HG03378 (cell line): Measurements from ENCODE around the gene DNAH17.

Experiments used
- ATAC-seq: cut with Tn5 transposase; IDR thresholded peaks from one replicate; pipeline ENCODE4 v1.9.1; 2021; ENCODE audit warnings: mild to moderate bottlenecking, moderate library complexity; ENCODE audit not compliant: unreplicated experiment

DNAH17 gene

DNA sequence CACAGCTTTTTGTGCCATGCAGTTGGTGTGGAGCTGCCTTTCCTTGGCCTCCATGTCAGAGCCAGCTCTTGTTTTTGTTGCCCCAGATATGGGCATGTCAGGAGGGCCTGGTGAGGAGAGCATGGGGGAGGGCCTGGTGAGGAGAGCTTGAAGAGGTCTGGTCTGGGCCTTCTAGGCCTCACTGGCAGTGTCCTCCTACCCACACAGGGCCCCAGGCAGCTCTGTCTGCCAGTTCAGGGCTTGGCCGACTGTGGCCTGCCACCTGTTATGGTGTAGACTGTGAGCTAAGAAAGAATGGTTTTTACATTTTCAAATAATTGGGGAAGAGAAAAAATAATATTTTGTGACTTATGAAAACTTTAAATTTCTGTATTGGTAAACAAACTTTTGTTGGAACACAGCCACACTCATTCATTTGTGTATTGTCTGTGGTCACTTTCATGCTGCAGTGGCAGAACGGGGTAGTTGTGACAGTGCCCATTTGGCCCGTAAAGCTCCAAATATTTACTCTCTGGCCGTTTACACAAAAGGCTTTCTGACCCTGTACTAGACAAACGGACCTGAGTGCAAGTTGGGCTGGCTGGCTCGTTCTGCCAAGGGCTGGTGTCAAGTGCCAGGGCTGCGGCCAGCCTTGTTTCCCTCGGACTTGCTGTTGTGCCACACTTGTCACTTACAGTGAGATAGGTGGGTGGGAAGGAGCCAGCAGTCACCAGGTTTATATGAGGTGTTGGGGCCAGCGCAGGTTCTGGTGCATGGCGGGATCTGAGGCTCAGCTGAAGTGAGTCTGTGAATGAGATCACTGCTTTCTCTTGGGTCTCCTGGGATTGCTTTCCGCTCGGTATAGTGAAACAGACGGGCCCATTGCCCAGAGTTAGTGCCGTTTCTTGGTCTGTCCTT, 180.5 kb downstream of the DNAH17 start:
- no peak for ATAC-seq

DNA sequence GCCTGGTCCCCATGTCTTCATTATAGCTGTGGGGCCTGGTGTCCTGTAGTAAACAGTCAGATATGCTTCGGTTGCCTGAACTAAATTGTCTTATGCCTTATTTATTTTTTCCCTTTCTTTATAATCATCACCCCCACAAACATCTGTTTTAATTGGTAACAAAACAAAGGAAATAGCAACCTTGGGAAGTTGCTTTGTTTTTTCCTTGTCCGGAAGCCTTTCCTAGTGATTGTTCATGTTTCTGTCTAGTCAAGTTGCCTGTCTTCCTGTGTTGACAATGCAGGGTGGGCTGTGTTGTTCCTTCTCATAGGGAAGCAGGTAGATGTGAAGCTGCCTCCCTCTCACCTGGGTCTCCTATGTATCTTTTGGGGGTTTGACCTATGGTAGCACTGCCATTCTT, 182.0 kb downstream of the DNAH17 start:
- no peak for ATAC-seq

GRCh38 chr17:78394209-78394608, 183.0 kb downstream of the DNAH17 start:
- ATAC-seq, result no peak

- no peak for ATAC-seq
Observed at GRCh38 chr17:78393575-78393974, 183.6 kb downstream of the DNAH17 start.

DNA sequence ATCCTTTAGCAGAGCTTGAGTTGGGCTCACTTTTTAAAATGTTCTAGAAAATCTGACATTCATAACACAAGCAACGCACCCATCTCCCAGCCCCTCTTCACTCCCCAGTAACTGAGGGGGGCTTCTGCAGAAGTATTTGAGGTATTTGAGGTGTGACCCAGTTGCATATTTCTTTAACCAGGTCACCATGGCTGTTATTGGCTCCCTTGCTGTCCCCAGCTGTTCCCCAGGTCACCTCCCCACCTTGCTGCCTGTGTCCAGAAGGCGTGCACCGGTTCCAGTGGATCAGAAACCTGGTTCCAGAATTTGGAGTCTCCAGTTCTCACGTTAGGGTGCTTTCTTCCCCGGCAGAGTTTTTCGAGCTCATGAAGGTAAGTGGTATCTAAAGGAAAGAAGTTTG, 184.9 kb downstream of the DNAH17 start:
- no peak for ATAC-seq

- ATAC-seq, result no peak
Observed at GRCh38 chr17:78391843-78392242, 185.4 kb downstream of the DNAH17 start.

- no peak for ATAC-seq
Observed at GRCh38 chr17:78391051-78391431, 186.2 kb downstream of the DNAH17 start.

DNA sequence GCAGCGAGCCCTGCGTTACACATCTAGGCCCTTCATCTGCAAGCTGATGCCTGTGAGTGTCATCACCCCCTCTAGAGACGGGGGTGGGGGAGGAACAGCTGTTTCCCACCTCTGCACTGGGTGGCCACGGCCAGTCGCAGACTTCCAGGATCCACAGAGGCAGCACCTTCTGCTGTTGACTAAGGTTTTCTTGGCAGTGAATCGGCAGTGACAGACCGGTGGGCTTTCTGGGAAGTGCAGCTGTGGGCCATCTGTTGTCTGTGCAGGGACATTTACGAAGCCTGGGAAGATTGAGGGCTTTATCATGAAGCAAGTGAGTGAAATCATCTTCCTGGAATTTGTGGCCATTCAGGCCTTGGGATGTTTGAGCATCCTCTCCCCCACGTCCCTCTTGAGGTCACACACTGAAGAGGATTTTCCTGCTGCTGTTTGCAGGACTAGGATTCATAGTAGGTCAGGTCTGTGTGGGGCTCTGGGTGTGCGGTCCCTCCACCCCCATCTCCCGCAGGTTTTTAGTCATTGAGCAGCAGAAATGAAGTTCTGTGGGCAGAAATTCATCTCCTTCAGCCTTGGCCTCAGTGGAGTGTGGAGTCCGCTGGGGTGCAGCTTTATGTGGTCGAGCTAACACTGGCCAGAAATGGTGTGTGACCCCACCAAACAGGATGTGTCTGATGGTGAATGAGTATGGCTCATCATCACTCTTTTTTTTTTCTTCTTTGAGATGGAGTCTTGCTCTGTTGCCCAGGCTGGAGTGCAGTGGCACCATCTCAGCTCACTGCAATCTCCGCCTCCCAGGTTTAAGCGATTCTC, 186.8 kb downstream of the DNAH17 start:
- no peak for ATAC-seq

GRCh38 chr17:78387977-78388941, 188.9 kb downstream of the DNAH17 start:
- ATAC-seq, result no peak

- ATAC-seq, result no peak
Observed at GRCh38 chr17:78384479-78385175, 192.6 kb downstream of the DNAH17 start.

DNA sequence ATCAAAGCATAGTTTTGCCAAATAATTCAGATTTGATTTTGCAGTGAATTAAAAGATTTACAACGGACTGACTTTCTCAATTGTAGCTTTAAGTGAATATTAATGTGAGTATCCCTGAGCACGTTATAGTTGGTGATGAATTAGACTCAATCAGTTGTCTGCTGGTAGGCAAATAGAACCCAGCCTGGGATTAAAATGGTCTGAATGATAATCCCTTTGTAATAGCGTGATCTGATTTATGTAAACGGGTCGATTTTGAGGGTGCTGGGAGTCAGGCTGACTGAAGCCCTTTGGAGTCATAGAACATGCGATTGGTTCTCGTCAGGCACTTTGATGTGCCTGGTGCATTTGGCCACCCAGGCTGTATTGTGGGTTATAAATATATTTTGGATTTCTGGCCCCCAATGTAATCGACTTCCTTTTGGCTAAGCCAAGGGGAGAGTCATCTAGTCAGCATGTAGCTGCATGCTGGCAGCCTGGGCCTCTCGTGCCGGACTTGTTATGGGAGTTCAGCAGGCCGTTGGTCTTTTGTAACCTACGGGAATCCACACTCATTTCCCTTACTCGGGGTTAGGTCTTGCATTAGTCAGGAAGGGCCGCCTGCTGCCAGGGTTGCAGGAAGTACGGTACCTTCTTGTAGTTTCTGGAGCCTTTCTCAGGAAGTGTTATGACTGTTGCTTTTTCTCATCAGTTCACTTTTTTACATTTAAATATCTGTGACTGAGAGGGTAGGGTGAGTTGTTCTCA, 193.3 kb downstream of the DNAH17 start:
- ATAC-seq, result no peak

DNA sequence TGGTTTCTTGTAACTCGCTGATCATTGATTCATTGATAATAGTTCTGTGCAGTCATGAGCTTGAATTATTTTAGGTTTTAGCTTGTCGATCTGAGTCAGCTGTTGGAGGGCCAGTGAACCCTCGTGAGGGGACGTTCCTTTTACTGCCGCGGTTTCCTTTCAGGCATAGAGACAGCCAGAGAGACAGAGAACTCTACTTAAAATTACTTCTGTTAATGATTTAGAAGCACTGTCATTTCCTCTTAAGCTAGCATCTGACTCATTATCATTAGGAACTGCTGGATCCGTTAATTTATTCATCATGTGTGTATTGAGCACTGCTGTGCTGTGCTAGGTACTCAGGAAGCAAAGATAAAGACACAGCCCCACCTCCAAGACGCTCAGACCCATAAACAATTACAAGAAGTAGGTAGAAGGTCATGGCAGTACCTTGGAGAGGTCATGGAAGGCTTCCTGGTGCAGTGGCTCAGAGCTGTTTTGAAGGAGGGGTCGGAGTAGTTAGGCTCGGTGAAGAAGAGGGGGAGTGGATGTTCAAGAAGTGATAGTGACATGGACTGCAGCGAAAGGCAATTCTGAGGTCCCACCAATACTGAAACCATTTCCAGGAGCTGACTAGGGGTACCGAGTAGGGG, 195.5 kb downstream of the DNAH17 start:
- peak; percentile 23 for ATAC-seq

DNA sequence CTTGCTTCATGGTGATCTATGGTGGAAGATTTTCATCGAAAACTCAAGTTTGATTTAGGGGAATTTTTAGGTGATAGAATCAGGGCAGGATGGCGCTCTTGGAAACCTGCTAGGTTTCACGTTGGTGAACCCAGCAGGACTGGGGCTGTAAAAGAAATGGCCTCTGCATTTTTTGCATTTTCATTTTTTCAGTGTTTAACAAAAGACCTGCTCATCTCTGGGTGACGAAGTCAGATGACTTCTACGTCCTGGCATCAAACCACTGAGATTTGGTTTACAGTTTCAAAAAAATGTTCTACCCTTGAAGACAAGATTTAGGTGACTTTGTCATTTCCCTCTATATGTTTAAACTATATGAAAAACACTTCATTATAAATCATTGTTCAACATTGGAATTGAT, 196.8 kb downstream of the DNAH17 start:
- ATAC-seq, result no peak

DNA sequence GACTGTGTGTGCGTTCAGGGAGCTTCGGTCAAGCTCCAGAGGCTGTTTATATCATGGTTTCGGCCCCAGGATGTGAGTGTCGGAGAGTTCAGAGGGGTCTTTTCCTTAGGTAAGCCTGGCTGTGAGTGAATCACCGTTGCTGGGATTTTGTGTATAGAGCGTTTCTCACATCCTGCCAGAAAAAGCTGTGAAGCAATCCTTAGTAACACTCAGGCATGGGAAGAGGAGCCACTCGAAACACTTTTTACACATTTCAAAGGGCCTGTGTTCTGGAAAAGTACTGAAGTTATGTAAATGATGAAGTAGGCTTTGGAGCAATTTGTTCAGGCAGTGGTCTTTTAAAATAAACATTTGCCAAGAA, 198.1 kb downstream of the DNAH17 start:
- no peak for ATAC-seq

DNA sequence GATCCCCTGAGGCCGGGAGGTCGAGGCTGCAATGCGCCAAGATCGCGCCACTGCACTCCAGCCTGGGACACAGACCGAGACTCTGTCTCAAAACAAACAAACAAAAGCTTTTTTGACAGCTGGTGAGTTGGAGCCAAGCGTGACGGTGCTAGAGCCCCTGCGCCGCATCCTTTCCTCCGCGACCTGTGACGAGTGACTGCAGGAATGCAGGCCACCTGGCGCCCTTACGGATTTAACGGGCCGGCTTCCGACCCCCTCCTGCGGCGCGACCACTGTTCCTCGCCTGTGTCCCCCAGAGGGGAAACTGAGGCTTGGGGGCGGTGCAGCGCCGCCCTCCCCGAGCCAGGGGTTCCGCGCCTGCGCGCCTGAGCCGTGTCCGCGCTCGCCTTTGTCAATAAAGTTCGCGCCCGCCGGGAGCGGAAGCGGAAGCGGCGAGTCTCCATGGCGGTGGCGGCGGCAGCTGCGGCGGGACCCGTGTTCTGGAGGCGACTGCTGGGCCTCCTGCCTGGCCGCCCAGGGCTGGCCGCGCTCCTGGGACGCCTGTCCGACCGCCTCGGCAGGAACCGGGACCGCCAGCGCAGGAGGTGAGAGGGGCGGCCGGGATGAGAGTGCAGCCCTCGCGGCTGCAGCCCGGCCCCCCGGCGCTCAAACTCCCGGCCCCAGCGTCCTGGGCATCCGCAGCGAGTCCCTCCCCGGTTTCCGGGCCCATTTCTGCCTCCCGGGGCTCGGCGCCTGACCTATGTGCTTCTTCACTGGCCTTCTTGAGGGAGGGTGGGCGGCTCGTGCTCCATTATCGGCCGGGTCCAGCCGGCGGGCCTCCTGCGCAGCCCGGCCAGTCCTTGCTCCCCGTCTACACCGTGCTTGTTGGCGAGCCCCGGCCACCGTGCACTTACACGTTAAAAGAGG, 198.7 kb downstream of the DNAH17 start, which contains the start of gene PGS1:
Gene PGS1, plus strand, starts transcription at position 425 of the 906 bp plus-strand sequence. Its CDS starts 17 bp downstream, at position 442.
- no peak for ATAC-seq

- ATAC-seq, result no peak
Observed at GRCh38 chr17:78377858-78378224, 199.4 kb downstream of the DNAH17 start.

- no peak for ATAC-seq
Observed at GRCh38 chr17:78376161-78376560, 201.0 kb downstream of the DNAH17 start.
